GM18517 (cell line): Measurements from ENCODE around the gene RGL2.
"Not testable (repeated sequence)": the region's sequence is repeated elsewhere in the genome, so short reads cannot be mapped to it uniquely, and the experiment has no call there.

Experiments used
- ATAC-seq: cut with Tn5 transposase; IDR thresholded peaks from one replicate; pipeline ENCODE4 v1.9.1; 2021; ENCODE audit warnings: mild to moderate bottlenecking, moderate library complexity; ENCODE audit not compliant: unreplicated experiment

Gene RGL2

GRCh38 chr6:33294086-33294823 is 4.5 kb downstream of the RGL2 start:
- no peak for ATAC-seq

GRCh38 chr6:33292996-33293682 is 5.6 kb downstream of the RGL2 start:
- no peak for ATAC-seq

- no peak for ATAC-seq
These were observed 8.3 kb downstream of the RGL2 start for GRCh38 chr6:33290459-33290858.

- ATAC-seq, result no peak
These were observed 8.9 kb downstream of the RGL2 start for GRCh38 chr6:33289784-33290315.

- peak; percentile 68 for ATAC-seq
These were observed 9.6 kb downstream of the RGL2 start, which contains the start of the genes PFDN6 and WDR46 for GRCh38 chr6:33288921-33289783. Gene PFDN6, plus strand, starts transcription at chr6:33289601. Its CDS starts 256 bp downstream, at chr6:33289857. Gene WDR46, minus strand, starts transcription at chr6:33289239. Its CDS starts 69 bp downstream, at chr6:33289170.

- no peak for ATAC-seq
These were observed 10.4 kb downstream of the RGL2 start for GRCh38 chr6:33288141-33288920.

GRCh38 chr6:33286946-33287914 is 11.5 kb downstream of the RGL2 start:
- no peak for ATAC-seq

- ATAC-seq, result not testable (repeated sequence)
These were observed 13.5 kb downstream of the RGL2 start for GRCh38 chr6:33285214-33285613.

GRCh38 chr6:33280539-33280938 is 18.2 kb downstream of the RGL2 start:
- ATAC-seq, result no peak

GRCh38 chr6:33279971-33280511 is 18.7 kb downstream of the RGL2 start:
- ATAC-seq, result no peak

GRCh38 chr6:33279257-33279695 is 19.5 kb downstream of the RGL2 start:
- no peak for ATAC-seq

GRCh38 chr6:33278810-33279209 is 19.9 kb downstream of the RGL2 start:
- ATAC-seq, result no peak

- no peak for ATAC-seq
These were observed 20.4 kb downstream of the RGL2 start for GRCh38 chr6:33278392-33278741.

- ATAC-seq, result no peak
These were observed 20.9 kb downstream of the RGL2 start for GRCh38 chr6:33277663-33278391.

- ATAC-seq, result peak; percentile 42
These were observed 21.7 kb downstream of the RGL2 start, which contains the start of gene B3GALT4 for GRCh38 chr6:33276864-33277662. Gene B3GALT4, plus strand, starts transcription at chr6:33277123. Its CDS starts 297 bp downstream, at chr6:33277420.

GRCh38 chr6:33276581-33276863 is 22.2 kb downstream of the RGL2 start:
- no peak for ATAC-seq

GRCh38 chr6:33275795-33276580 is 22.8 kb downstream of the RGL2 start:
- not testable (repeated sequence) for ATAC-seq
